ENCODE measurements around the gene BTBD17.

GRCh38 chr17:74389937-74390679 lies 28.4 kb upstream of the BTBD17 start:
- TF ChIP-seq CTCF (IDR thresholded peaks at IDR 0.05) = no peak
- no peak for TF ChIP-seq POLR2A (IDR thresholded peaks at IDR 0.05)

All from thyroid gland (tissue), 4 donors.